Liver (tissue), 3 donors: Measurements from ENCODE around the gene ERC2.

Experiments used
- CTCF ChIP-seq: fragments of 150-350 bp; IDR thresholded peaks from 2 replicates; pipeline ENCODE4 v1.5.1; 2017; ENCODE audit warnings: improper control_type of control experiment, low read depth, low read length; ENCODE audit not compliant: missing input control
- EGR1 ChIP-seq, 2 donors: IDR thresholded peaks; 2 replicates each; pipeline ENCODE4 v1.6.1; 2016 to 2018; ENCODE audit warnings: antibody characterized with exemption in 2 of 2, low read depth in 2 of 2
- FOXA1 ChIP-seq: IDR thresholded peaks from 2 replicates; pipeline ENCODE4 v1.6.1; 2016; ENCODE audit warnings: antibody characterized with exemption
- FOXA2 ChIP-seq: IDR thresholded peaks from 2 replicates; pipeline ENCODE4 v1.6.1; 2016; ENCODE audit warnings: antibody characterized with exemption
- GABPA ChIP-seq, 2 donors: IDR thresholded peaks in 1 of 2; conservative IDR thresholded peaks in 1 of 2; 2 replicates each; pipeline ENCODE4 v1.6.1; 2016; ENCODE audit warnings: antibody characterized with exemption in 2 of 2, mild to moderate bottlenecking in 1 of 2, moderate library complexity in 1 of 2
- HNF4G ChIP-seq: IDR thresholded peaks from 2 replicates; pipeline ENCODE4 v1.6.1; 2016; ENCODE audit warnings: antibody characterized with exemption
- RAD21 ChIP-seq, 2 donors: IDR thresholded peaks; 2 replicates each; pipeline ENCODE4 v1.6.1; 2016; ENCODE audit warnings: antibody characterized with exemption in 2 of 2, mild to moderate bottlenecking in 2 of 2
- RXRA ChIP-seq, 2 donors: IDR thresholded peaks; 2 replicates each; pipeline ENCODE4 v1.6.1; 2017 to 2018; ENCODE audit warnings: antibody characterized with exemption in 2 of 2, mild to moderate bottlenecking in 1 of 2
- SP1 ChIP-seq: IDR thresholded peaks from 2 replicates; pipeline ENCODE4 v1.6.1; 2018; ENCODE audit warnings: antibody characterized with exemption, mild to moderate bottlenecking
- TAF1 ChIP-seq: conservative IDR thresholded peaks from 2 replicates; pipeline ENCODE4 v1.6.1; 2016; ENCODE audit warnings: antibody characterized with exemption, mild to moderate bottlenecking
- YY1 ChIP-seq: IDR thresholded peaks from 2 replicates; pipeline ENCODE4 v1.6.1; 2016; ENCODE audit warnings: antibody characterized with exemption, mild to moderate bottlenecking
- TF ChIP-seq, protein P1 (sequence below): IDR thresholded peaks from 2 replicates; pipeline ENCODE4 v1.6.1; 2016; ENCODE audit warnings: antibody characterized with exemption, mild to moderate bottlenecking
- TF ChIP-seq, protein P2 (sequence below): IDR thresholded peaks from 2 replicates; pipeline ENCODE4 v1.6.1; 2016; ENCODE audit warnings: antibody characterized with exemption
- donor health status: healthy.
- donor health status: healthy.

DNA sequence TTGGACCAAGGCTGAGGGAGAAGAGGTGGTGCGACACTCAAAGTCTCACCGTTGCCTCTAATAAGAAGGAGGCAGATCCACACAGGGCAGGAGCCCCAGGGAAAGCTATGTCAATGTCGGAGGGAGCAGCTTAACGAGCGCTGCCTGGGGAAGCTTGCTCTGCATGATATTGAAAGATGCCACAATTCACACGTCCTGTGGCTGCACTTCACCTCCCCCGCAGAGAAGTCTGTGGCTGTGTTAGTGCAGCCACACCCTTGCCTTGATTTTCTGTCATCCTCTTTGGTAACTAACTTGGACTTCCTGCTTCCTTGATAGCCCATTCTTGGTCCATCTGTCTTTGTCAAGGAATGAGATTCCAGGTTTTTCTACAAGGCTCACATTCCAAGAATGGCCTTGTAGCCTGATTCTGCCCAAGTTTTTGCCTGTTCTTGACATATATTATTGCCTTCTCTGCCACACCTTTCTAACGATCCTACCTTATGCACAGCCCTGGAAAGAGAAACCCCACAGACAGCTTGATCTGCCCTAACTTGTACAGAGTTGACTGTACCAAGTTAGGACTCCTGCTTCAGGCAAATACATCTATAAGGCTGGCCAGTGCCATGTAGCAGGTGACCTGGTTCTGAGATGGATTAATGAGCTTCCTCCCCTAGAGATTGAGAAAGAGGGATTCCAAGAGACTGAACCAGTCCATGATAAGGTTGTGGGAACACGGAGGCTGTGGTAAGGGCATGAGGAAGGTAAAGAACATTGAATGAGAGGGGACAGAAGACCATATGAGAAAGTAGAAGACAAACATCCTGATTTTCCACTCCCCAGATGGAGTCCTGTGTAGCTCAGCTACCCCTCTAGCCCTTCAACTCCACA is 828.1 kb downstream of the ERC2 start:
- TF ChIP-seq HNF4G (no peak), CTCF (no peak), GABPA (IDR thresholded peaks at IDR 0.05 in 1 of 2, conservative IDR thresholded peaks at IDR 0.05 in 1 of 2) (no peak), RAD21 (IDR thresholded peaks at IDR 0.05) (no peak), YY1 (no peak), SP1 (no peak), EGR1 (IDR thresholded peaks at IDR 0.05; ENCODE audit: low read depth in 2 of 2) (no peak), TAF1 (no peak), FOXA1 (no peak), FOXA2 (no peak), RXRA (IDR thresholded peaks at IDR 0.05) (no peak)
- TF ChIP-seq, protein P1, sequence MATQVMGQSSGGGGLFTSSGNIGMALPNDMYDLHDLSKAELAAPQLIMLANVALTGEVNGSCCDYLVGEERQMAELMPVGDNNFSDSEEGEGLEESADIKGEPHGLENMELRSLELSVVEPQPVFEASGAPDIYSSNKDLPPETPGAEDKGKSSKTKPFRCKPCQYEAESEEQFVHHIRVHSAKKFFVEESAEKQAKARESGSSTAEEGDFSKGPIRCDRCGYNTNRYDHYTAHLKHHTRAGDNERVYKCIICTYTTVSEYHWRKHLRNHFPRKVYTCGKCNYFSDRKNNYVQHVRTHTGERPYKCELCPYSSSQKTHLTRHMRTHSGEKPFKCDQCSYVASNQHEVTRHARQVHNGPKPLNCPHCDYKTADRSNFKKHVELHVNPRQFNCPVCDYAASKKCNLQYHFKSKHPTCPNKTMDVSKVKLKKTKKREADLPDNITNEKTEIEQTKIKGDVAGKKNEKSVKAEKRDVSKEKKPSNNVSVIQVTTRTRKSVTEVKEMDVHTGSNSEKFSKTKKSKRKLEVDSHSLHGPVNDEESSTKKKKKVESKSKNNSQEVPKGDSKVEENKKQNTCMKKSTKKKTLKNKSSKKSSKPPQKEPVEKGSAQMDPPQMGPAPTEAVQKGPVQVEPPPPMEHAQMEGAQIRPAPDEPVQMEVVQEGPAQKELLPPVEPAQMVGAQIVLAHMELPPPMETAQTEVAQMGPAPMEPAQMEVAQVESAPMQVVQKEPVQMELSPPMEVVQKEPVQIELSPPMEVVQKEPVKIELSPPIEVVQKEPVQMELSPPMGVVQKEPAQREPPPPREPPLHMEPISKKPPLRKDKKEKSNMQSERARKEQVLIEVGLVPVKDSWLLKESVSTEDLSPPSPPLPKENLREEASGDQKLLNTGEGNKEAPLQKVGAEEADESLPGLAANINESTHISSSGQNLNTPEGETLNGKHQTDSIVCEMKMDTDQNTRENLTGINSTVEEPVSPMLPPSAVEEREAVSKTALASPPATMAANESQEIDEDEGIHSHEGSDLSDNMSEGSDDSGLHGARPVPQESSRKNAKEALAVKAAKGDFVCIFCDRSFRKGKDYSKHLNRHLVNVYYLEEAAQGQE = no peak
- TF ChIP-seq, protein P2, sequence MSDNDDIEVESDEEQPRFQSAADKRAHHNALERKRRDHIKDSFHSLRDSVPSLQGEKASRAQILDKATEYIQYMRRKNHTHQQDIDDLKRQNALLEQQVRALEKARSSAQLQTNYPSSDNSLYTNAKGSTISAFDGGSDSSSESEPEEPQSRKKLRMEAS = no peak
